Measurements from ENCODE around the gene PAX9.

PAX9 gene

DNA sequence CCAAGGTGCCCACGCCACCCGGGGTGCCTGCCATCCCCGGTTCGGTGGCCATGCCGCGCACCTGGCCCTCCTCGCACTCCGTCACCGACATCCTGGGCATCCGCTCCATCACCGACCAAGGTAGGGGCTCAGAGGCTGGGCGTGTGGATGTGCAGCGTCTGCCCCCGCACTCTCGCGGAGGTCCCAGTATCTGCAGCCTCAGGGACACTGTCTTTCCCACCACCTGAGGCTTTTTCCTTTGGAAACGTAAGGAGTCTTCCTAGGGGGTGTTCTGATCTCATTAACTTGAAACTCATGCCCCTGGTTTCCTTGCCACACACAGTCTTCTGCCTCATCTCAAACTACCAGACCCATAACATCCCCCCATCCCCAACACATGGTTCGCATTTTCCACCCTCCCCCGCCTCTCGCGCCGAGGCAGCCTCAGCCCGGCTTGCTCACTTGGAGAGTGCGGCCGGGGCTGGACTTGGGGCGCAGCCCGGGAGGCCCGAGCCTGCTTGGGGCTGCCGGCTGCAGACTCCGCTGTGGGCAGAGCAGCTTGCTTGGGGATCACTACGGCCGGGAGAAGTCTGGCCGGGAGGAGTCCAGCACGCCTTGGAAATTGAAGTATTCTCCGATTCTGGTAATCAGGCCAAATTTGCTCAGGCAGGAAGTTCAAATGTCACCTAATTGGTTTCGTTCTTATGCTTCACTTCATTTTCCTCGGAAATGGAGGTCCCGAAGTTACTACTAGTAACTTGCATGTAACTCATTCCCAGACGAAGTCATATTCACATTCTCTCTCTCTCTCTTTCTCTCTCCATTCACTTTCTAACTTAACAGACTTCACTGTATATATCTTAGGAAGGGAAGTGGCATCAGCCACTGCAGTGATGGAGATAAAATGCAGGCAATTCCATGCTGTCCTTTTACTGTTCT lies 2.0 kb downstream of the PAX9 start:
- H3K27ac ChIP-seq = no peak overlapping the region
- no peaks in the 10 kb centered on the region for H3K36me3 ChIP-seq
- H3K4me1 ChIP-seq (ENCODE audit: control insufficient read depth in 1 of 2, insufficient read depth in 1 of 2, low read depth in 1 of 2, low read length in 1 of 2) = no peaks in the 10 kb centered on the region
- H3K4me3 ChIP-seq (ENCODE audit: low read depth in 1 of 2, low read length in 1 of 2) = no peak overlapping the region
- TF ChIP-seq, protein P1, sequence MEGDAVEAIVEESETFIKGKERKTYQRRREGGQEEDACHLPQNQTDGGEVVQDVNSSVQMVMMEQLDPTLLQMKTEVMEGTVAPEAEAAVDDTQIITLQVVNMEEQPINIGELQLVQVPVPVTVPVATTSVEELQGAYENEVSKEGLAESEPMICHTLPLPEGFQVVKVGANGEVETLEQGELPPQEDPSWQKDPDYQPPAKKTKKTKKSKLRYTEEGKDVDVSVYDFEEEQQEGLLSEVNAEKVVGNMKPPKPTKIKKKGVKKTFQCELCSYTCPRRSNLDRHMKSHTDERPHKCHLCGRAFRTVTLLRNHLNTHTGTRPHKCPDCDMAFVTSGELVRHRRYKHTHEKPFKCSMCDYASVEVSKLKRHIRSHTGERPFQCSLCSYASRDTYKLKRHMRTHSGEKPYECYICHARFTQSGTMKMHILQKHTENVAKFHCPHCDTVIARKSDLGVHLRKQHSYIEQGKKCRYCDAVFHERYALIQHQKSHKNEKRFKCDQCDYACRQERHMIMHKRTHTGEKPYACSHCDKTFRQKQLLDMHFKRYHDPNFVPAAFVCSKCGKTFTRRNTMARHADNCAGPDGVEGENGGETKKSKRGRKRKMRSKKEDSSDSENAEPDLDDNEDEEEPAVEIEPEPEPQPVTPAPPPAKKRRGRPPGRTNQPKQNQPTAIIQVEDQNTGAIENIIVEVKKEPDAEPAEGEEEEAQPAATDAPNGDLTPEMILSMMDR (IDR thresholded peaks at IDR 0.05) = no peak
- no peaks in the 10 kb centered on the region for H3K9me3 ChIP-seq
- peaks cover 100% of the 10 kb centered on the region for H3K27me3 ChIP-seq

DNA sequence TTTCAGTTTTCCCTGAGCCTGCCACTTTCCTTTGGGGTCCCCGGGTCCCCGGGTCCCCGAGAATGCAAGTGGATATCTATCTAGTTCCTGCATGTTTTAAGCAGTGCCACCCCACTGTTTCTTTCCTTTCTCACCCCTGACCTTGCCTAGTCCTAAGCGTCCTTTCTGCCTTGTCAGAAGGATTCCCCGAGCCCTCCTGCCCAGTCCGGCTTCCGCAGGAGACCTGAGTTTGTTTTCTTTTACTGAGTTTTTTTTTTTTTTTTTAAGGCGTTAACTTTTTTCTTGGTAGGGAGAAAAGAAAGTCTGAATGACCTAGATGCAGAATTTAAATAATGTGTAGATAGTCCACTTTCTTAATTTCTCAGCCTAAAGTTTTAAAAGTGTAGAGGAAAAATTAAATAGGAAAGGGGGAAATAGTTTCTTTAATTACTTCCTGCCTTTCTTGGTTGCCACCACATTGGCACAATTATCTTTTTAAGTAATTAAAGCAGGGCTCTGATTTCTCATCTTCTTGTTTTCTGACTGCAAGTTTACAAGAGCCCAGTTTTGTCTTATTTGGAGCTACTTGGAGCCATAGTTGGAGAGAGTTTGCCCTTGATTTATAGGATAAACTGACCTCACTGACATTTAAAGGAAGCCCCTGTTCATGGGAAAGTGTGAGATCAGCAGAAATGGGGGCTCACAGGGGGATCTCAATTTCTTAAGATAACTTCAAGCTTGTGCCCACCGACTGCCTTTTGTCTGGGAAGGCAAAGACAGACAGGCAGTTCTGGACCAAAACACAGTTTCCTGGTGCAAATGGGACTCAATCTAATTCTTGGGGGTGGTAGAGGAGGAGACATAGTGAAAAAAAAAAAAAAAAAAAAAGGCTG lies 2.9 kb downstream of the PAX9 start:
- Histone ChIP-seq H3K4me1 (ENCODE audit: control insufficient read depth in 1 of 2, insufficient read depth in 1 of 2, low read depth in 1 of 2, low read length in 1 of 2) (no peaks in the 10 kb centered on the region), H3K27me3 (peaks cover 100% of the 10 kb centered on the region), H3K9me3 (no peaks in the 10 kb centered on the region), H3K27ac (no peak overlapping the region), H3K36me3 (no peaks in the 10 kb centered on the region), H3K4me3 (ENCODE audit: low read depth in 1 of 2, low read length in 1 of 2) (no peak overlapping the region)
- TF ChIP-seq, protein P1 (IDR thresholded peaks at IDR 0.05) = no peak

DNA sequence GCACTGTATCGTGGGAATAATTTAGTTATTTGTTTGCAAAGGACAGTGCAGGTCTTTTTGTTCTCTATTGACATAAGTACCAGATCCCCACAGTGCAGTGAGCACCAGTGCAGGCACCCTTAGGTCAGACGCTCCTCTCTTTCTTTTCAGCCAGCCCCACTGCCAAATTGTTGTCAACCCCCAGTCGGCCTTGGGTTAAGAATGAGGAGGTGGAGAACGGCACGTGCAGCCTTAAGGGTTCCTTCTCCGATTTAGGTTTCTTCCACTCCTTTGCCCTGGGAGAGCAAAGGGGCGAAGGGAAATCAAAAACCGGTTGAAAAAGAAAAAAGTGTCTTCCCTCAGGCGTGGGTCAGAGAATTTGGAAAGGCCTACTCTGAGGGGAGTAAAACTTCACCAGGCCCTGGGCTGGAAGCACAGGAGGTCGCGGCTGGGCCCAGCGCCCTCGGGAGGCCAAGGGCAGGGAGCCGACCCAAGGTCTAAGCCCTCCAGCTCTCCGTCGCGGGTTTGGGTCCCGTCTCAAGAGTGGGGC lies 4.3 kb downstream of the PAX9 start:
- H3K9me3 ChIP-seq = no peaks in the 10 kb centered on the region
- no peak overlapping the region for H3K27ac ChIP-seq
- no peaks in the 10 kb centered on the region for H3K4me1 ChIP-seq (ENCODE audit: control insufficient read depth in 1 of 2, insufficient read depth in 1 of 2, low read depth in 1 of 2, low read length in 1 of 2)
- no peak overlapping the region for H3K4me3 ChIP-seq (ENCODE audit: low read depth in 1 of 2, low read length in 1 of 2)
- peaks cover 100% of the 10 kb centered on the region for H3K27me3 ChIP-seq
- no peaks in the 10 kb centered on the region for H3K36me3 ChIP-seq
- TF ChIP-seq, protein P1 (IDR thresholded peaks at IDR 0.05) = no peak

DNA sequence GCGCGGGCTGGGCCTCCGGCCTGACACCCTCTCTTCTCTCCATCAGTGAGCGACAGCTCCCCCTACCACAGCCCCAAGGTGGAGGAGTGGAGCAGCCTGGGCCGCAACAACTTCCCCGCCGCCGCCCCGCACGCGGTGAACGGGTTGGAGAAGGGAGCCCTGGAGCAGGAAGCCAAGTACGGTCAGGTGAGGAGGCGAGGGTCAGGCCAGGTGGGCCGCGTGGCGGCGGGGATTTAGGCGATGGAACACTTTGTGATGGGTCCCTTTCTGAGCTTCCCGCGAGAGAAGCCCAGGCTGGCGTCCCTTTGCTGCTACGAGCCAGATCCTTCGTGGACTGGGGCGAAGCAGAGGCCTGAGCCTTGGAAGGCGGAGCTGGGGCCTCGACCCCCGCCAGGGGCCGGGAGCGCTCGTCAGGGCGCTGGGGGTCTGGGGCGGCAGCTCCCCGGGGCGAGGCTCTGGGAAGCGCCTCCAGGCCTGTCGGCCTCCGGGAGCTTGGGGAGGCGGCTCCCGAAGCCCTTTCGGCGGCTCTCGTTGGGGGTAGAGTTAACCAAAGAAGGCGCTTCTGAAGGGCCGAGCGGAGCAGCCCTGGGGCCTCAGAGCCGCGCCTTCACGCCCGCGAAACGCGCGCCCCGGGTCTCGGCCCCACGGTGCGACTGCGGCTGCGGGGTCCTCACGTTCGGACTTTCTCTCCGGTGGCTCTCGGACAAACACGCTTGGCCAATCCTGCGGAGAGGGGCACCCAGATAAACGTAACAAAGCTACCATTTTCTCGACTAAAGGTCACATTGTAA lies 5.0 kb downstream of the PAX9 start:
- Histone ChIP-seq H3K27me3 (peaks cover 100% of the 10 kb centered on the region), H3K27ac (no peak overlapping the region), H3K9me3 (no peaks in the 10 kb centered on the region), H3K36me3 (no peaks in the 10 kb centered on the region), H3K4me1 (ENCODE audit: control insufficient read depth in 1 of 2, insufficient read depth in 1 of 2, low read depth in 1 of 2, low read length in 1 of 2) (no peaks in the 10 kb centered on the region), H3K4me3 (ENCODE audit: low read depth in 1 of 2, low read length in 1 of 2) (no peak overlapping the region)
- TF ChIP-seq, protein P1 (IDR thresholded peaks at IDR 0.05) = no peak

DNA sequence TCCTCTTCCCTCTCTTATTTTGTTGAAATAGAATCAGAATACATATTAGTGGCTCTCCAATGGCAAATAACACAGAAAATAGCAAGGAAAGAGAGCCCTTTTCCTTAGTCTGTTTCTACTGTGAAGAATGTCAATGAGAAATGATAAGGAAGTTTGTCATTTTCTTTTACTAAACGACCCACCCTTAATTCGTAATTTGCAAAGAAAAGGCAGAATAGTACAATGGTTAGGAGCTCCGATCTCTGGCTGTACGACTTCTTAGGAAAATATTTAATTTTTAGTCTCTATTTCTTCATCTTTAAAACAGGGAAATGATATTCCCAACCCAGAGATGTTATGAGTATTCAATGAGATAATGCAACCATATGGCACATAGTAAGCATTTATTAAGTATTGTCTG lies 6.0 kb downstream of the PAX9 start:
- Histone ChIP-seq H3K4me3 (ENCODE audit: low read depth in 1 of 2, low read length in 1 of 2) (no peak overlapping the region), H3K9me3 (no peaks in the 10 kb centered on the region), H3K36me3 (no peaks in the 10 kb centered on the region), H3K27ac (no peak overlapping the region), H3K27me3 (peaks cover 97% of the 10 kb centered on the region), H3K4me1 (ENCODE audit: control insufficient read depth in 1 of 2, insufficient read depth in 1 of 2, low read depth in 1 of 2, low read length in 1 of 2) (no peaks in the 10 kb centered on the region)
- TF ChIP-seq, protein P1 (IDR thresholded peaks at IDR 0.05) = no peak

All from neutrophil (primary cell).